HG03095 (cell line): Measurements from ENCODE around the gene KIAA0825.

Experiments
- ATAC-seq: cut with Tn5 transposase; IDR thresholded peaks from one replicate; pipeline ENCODE4 v1.9.1; 2021; ENCODE audit warnings: moderate library complexity; ENCODE audit not compliant: unreplicated experiment

The KIAA0825 gene

GRCh38 chr5:94250985-94251384, 367.4 kb downstream of the KIAA0825 start:
- no peak for ATAC-seq

GRCh38 chr5:94249430-94249829, 369.0 kb downstream of the KIAA0825 start:
- no peak for ATAC-seq

DNA sequence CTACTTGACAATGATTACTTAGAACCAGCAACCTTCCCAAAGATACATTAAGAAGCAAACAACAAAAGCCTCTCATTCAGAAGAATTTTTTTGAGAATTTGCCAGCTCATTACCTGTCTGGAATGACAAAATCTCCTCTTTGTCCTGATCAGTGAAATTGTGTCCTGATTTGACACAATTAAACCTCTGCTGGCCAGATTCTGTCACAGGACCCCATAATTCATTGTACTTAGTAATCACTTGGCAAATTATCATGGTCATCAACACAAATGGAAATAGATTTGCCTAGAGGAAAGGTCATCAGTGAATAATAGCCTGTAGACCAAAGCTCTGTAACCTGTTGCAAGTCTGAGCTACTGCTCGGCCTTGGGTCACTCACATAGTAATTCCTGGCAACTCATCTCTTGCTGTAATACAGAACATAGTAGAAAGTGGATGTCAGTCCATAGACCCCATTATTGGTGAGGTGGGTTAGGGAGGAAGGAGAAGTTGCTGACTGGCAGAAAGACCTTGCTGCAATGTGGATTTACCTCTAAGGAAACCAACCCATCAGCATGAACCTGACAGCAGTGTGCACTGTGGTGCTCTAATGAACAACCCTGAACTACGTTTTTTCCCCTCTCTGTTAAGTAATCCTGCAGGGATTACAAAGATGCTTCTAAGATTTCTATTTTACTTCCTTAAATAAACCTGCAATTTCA, 370.1 kb downstream of the KIAA0825 start:
- no peak for ATAC-seq

- no peak for ATAC-seq
Measured at GRCh38 chr5:94245608-94246007, 372.8 kb downstream of the KIAA0825 start.

DNA sequence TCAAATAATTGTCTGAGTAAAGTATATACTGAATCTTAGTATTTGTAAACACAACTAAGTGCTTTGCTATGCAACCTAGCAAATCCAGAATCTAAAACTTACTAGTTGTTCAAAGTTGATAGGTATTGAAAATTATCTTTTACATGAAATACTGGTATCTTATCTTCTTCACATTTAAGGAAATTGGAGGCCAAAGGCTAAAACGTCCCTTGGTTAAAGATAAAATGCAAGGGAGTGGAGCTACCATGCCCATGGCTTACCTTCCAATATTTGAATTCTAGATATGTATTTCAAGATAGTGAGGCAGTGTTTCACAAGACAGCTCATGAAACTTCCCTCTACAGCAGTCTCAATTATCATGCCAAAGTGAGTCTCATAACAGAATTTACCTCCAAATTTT, 373.5 kb downstream of the KIAA0825 start:
- no peak for ATAC-seq

DNA sequence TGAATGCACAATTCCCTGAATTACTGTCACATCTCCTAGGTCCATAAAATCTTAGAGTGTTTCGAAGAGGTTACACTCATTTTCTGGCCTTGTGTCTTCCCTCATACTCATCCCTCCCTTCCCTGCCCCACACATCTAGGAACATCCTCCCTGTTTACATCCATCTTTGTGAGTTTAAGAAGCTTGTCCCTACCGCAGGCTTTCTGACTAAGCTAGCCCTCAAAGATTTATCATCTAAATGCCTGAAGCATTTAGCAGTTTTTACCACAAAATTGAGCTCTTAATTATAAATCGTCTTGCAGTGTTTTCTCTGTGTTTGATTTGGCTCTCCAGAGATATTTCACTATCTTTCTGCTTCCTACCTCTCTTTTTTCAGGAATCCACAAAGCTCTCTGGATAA, 374.8 kb downstream of the KIAA0825 start:
- ATAC-seq, result no peak

- no peak for ATAC-seq
Measured at GRCh38 chr5:94240993-94241651, 377.3 kb downstream of the KIAA0825 start.

GRCh38 chr5:94240596-94240992, 377.8 kb downstream of the KIAA0825 start:
- ATAC-seq, result no peak

- no peak for ATAC-seq
Measured at GRCh38 chr5:94240134-94240533, 378.3 kb downstream of the KIAA0825 start.

- ATAC-seq, result no peak
Measured at GRCh38 chr5:94239266-94239665, 379.1 kb downstream of the KIAA0825 start.

- ATAC-seq, result no peak
Measured at GRCh38 chr5:94234987-94235386, 383.4 kb downstream of the KIAA0825 start.

GRCh38 chr5:94228791-94229190, 389.6 kb downstream of the KIAA0825 start:
- ATAC-seq, result no peak

- no peak for ATAC-seq
Measured at GRCh38 chr5:94223235-94223634, 395.2 kb downstream of the KIAA0825 start.

DNA sequence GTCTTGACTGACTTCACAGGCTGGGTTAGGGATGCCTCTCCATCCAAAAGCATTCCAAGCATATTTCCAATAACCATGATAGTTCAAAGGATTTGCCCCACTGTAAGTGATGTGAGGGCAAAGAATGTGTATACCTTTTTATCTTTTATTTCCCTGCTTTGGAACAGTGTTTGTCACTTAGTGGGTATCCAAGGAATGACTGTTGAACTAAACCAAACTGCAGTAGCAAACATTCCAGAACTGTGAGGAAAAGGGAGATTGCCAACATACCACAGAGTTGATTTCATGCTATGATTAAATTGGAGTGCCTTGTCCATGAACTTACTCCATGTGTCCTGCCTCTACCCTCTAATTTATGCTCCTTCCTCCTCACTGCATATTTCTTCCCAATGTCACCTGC, 400.0 kb downstream of the KIAA0825 start:
- ATAC-seq, result no peak

GRCh38 chr5:94217745-94218144, 400.7 kb downstream of the KIAA0825 start:
- ATAC-seq, result no peak

- ATAC-seq, result no peak
Measured at GRCh38 chr5:94217216-94217615, 401.2 kb downstream of the KIAA0825 start.

- ATAC-seq, result no peak
Measured at GRCh38 chr5:94212476-94212875, 405.9 kb downstream of the KIAA0825 start.

- no peak for ATAC-seq
Measured at GRCh38 chr5:94209774-94210355, 408.5 kb downstream of the KIAA0825 start.

- ATAC-seq, result no peak
Measured at GRCh38 chr5:94209272-94209671, 409.1 kb downstream of the KIAA0825 start.

GRCh38 chr5:94199566-94199965, 418.8 kb downstream of the KIAA0825 start:
- ATAC-seq, result no peak

DNA sequence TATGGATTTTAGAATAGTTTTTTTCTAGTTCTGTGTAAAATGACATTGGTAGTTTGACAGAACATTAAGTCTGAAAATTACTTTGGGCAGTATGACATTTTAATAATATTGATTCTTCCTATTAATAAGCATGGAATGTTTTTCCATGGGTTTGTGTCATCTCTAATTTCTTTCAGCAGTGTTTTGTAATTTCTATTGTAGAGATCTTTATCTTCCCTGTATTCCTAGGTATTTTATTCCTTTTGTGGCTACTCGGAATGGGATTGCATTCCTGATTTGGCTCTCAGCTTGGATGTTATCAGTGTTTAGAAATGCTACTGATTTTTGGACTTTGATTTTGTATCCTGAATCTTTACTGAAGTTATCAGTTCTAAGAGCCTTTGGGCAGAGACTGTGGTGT, 420.4 kb downstream of the KIAA0825 start:
- ATAC-seq, result no peak

DNA sequence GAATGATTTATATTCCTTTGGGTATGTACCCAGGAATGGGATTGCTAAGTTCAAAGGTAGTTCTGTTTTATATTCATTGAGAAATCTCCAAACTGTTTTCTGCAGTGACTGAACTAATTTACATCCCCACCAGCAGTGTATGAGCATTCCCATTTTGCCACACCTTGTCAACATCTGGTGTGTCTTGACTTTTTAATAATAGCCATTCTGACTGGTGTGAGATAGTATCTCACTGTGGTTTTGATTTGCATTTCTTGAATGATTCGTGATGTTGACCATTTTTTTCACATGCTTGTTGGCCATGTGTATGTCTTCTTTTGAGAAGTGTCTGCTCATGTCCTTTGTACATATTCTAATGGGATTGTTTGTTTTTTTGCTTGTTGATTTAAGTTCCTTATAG, 421.5 kb downstream of the KIAA0825 start:
- ATAC-seq, result no peak
